GM12892 (cell line): ENCODE data around the gene PAWR.

Experiments used
- POLR2A ChIP-seq: IDR thresholded peaks from 2 replicates; pipeline ENCODE4 v1.6.1; 2011; ENCODE audit warnings: low read depth, low read length, control low read depth
- POLR2AphosphoS5 ChIP-seq: IDR thresholded peaks from 2 replicates; pipeline ENCODE4 v1.6.1; 2011; ENCODE audit warnings: low read depth, low read length, control low read depth

- TF ChIP-seq POLR2AphosphoS5 (no peak), POLR2A (no peak)
These were observed 131.2 kb downstream of the PAWR start for GRCh38 chr12:79559591-79559990.
